ENCODE results near the gene TRABD2A. TPM values are rescaled to one million over a fixed set of nuclear protein-coding genes. Genes with fewer than 3 reads are reported as not detected.

TRABD2A gene
- total RNA-seq, 1 experiment from 2014 or later, result 1.7 TPM

DNA sequence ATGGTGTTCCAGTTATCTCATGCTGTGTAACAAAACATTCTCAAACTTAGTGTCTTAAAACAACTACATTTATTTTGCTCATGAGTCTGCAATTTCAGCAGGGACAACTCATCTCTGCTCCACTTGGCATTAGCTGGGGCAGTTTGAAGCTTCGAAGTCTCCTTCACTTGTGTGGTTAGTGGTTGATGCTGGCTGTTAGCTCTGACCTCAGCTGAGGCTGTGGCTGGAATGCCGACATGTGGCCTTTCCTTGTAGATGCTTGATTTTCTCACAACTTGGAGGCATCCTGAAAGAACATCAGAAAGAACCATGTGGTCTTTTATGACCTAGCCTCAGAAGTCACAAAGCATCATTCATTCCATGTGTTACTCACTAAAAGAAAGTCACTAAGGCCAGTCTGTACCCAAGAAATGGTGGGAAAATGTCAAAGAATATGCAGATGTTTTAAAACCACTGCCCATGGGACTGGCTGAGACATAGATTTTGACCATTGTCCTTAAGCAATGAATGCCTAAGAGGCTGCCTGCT lies 20.8 kb upstream of the TRABD2A start:
- H3K27ac ChIP-seq (ENCODE audit: insufficient read length, low read depth, low read length), result no peak overlapping the region

More for the DNA sequence above, 20.8 kb upstream of the TRABD2A start:
- H3K27me3 Mint-ChIP-seq (ENCODE audit: low read depth), result peaks cover 54% of the 10 kb centered on the region
- no peak overlapping the region for H3K27ac Mint-ChIP-seq
- Histone ChIP-seq H3T11ph (ENCODE audit: low read length) (no peak overlapping the region), H4K20me1 (ENCODE audit: control insufficient read depth, insufficient read depth, insufficient read length) (no peaks in the 10 kb centered on the region), H3K79me2 (ENCODE audit: insufficient read depth, low read length) (no peaks in the 10 kb centered on the region), H3K23me2 (ENCODE audit: insufficient read length, low read depth, low read length, poor library complexity, severe bottlenecking) (peaks cover 7% of the 10 kb centered on the region), H2BK120ac (ENCODE audit: low read depth, low read length, poor library complexity, severe bottlenecking) (no peak overlapping the region), H3K4me1 (ENCODE audit: insufficient read depth, low read length) (no peaks in the 10 kb centered on the region), H3K27me3 (ENCODE audit: insufficient read depth, low read length) (peaks cover 2% of the 10 kb centered on the region; the same call in 1 of the 2 replicates), H2BK20ac (ENCODE audit: low read depth, low read length, poor library complexity, severe bottlenecking) (no peak overlapping the region), H2AK5ac (ENCODE audit: insufficient read length, low read length) (no peak overlapping the region), H4K91ac (ENCODE audit: insufficient read length, low read depth, low read length) (no peak overlapping the region), H2BK12ac (ENCODE audit: insufficient read length, low read depth, low read length) (no peak overlapping the region), H3K4ac (ENCODE audit: low read depth, low read length) (no peak overlapping the region), H3K18ac (ENCODE audit: insufficient read length, low read depth, low read length) (no peak overlapping the region), H3K9ac (ENCODE audit: extremely low read depth, insufficient read length, low read length) (no peak overlapping the region), H3K4me2 (ENCODE audit: insufficient read depth, insufficient read length, low read length) (no peak overlapping the region), H3K9me3 (ENCODE audit: control insufficient read depth, low read depth, low read length) (no peaks in the 10 kb centered on the region), H2BK5ac (ENCODE audit: insufficient read length, low read length) (no peak overlapping the region), H2BK15ac (ENCODE audit: low read depth, low read length) (no peak overlapping the region), H4K5ac (ENCODE audit: insufficient read length, low read depth, low read length) (no peak overlapping the region), H4K8ac (replicated peaks; ENCODE audit: insufficient read length, low read depth, low read length) (no peak overlapping the region), H2AFZ (ENCODE audit: low read length) (no peak overlapping the region), H3K79me1 (ENCODE audit: insufficient read depth, low read depth, low read length, poor library complexity, severe bottlenecking) (no peaks in the 10 kb centered on the region), H3K14ac (ENCODE audit: insufficient read depth, low read length) (no peak overlapping the region), H3K23ac (ENCODE audit: insufficient read length, low read depth, low read length) (no peak overlapping the region), H3K56ac (ENCODE audit: insufficient read length, low read depth, low read length) (no peak overlapping the region)
- WGBS (ENCODE audit: extremely low coverage, insufficient read length, low lambda C conversion rate), result no CpG with 5 or more reads among the region's 2 CpGs
- H3K4me3 Mint-ChIP-seq, result no peak overlapping the region
- no peak for DNase-seq
- H3K36me3 Mint-ChIP-seq (ENCODE audit: insufficient read depth in 1 of 3, low read depth in 3 of 3), result peaks cover 0 to 5% (median 1%) of the 10 kb centered on the region in 3 experiments; a peak in 5 of 7 replicates
- H3K4me1 Mint-ChIP-seq, result peaks cover 10 to 14% of the 10 kb centered on the region in 2 experiments
- TF ChIP-seq, protein P1, sequence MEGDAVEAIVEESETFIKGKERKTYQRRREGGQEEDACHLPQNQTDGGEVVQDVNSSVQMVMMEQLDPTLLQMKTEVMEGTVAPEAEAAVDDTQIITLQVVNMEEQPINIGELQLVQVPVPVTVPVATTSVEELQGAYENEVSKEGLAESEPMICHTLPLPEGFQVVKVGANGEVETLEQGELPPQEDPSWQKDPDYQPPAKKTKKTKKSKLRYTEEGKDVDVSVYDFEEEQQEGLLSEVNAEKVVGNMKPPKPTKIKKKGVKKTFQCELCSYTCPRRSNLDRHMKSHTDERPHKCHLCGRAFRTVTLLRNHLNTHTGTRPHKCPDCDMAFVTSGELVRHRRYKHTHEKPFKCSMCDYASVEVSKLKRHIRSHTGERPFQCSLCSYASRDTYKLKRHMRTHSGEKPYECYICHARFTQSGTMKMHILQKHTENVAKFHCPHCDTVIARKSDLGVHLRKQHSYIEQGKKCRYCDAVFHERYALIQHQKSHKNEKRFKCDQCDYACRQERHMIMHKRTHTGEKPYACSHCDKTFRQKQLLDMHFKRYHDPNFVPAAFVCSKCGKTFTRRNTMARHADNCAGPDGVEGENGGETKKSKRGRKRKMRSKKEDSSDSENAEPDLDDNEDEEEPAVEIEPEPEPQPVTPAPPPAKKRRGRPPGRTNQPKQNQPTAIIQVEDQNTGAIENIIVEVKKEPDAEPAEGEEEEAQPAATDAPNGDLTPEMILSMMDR (conservative IDR thresholded peaks at IDR 0.05), result no peak
- no peaks in the 10 kb centered on the region; a peak in 1 of 5 replicates for H3K9me3 Mint-ChIP-seq
